Stimulated activated CD4-positive, alpha-beta T cell treated with anti-CD3 and anti-CD28 coated beads, Interleukin-4, amount 100 ng/mL, for 24 hours (primary cell): ENCODE data around the gene TWNK.
"Not testable (repeated sequence)": the region's sequence is repeated elsewhere in the genome, so short reads cannot be mapped to it uniquely, and the experiment has no call there.

Experiments used
- DNase-seq: peaks from one replicate; pipeline ENCODE4 v3.0.0-alpha.2; 2020

TWNK gene

GRCh38 chr10:100975397-100975796 is 11.9 kb upstream of the TWNK start:
- DNase-seq: not testable (repeated sequence)

DNA sequence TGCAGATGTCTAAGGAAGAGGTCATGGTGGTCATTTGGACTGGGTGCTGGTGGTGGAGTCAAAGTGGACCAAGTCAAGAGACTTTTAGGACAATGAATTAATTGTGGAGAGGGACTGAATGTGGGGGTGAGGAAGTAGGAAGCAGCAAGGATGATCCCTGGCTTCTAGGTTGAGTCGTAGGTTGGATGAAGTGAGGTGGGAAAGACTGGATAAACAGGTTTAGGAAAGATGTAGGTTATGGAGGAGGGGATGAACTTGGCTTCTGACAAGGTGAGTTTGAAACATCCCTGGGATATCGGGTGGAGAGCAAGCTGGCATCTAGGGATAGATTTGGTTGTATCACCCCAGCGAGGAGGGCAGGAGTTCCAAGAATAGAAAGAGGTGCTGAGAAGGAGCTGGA is 10.4 kb upstream of the TWNK start:
- DNase-seq: no peak

- no peak for DNase-seq
Measured at GRCh38 chr10:100977436-100977835, 9.9 kb upstream of the TWNK start.

DNA sequence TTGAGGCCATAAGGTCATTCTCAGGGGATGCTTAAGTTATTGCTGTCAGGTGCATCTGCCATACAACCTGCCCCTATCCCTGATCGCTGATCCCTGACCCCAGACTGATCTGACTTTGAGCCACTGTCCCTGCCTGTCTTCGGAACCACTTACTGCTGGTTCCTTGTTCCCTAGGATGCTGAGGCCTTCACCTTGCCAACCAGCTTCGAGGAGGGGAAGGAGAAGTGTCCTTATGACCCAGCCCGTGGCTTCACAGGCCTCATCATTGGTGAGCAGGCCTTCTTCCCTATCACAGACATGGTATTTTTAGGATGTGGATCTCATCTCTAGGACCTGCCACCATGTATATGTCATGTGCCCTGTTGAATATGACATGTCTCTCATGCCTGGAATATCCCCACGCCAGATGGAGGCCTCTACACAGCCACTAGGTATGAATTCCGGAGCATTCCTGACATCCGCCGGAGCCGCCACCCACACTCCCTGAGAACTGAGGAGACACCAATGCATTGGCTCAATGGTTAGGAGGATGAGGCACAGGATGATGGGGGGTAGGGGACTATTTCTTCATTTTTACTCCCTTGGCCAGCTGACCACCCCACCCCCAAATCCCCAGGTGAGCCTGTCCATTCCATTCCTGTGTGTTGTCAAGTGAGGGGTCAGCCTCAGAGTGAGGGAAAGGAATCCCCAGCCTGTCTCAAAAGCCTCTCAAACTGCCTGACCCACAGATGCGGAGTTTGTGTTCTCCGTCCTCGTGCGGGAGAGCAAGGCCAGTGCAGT is 9.0 kb upstream of the TWNK start:
- DNase-seq: no peak

GRCh38 chr10:100978901-100979195 is 8.5 kb upstream of the TWNK start:
- no peak for DNase-seq

DNA sequence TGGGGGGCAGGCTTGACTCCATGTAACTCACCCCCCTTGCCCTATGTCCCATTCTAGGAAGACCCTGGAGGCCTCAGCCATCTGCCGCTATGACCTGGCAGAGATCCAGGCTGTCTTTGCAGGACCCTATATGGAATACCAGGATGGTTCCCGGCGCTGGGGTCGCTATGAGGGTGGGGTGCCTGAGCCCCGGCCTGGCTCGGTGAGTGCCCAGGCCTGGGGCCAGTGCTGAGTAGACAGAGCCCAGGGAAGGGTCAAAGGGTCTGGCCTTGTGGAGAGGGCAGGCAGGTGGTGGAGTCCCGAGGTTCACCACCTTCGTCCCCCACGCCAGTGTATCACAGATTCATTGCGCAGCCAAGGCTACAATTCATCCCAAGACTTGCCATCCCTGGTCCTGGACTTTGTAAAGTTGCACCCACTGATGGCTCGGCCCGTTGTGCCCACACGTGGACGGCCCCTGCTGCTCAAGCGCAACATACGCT is 7.5 kb upstream of the TWNK start:
- DNase-seq: no peak

- no peak for DNase-seq
Measured at GRCh38 chr10:100980311-100980710, 7.0 kb upstream of the TWNK start.

- DNase-seq: no peak
Measured at GRCh38 chr10:100980711-100981110, 6.6 kb upstream of the TWNK start.

GRCh38 chr10:100981178-100981772 is 6.1 kb upstream of the TWNK start:
- no peak for DNase-seq

- no peak for DNase-seq
Measured at GRCh38 chr10:100982916-100983830, 4.2 kb upstream of the TWNK start.

GRCh38 chr10:100983868-100984671 is 3.3 kb upstream of the TWNK start:
- no peak for DNase-seq

- no peak for DNase-seq
Measured at GRCh38 chr10:100984672-100985177, 2.6 kb upstream of the TWNK start.

GRCh38 chr10:100985336-100985735 is 2.0 kb upstream of the TWNK start:
- no peak for DNase-seq

DNA sequence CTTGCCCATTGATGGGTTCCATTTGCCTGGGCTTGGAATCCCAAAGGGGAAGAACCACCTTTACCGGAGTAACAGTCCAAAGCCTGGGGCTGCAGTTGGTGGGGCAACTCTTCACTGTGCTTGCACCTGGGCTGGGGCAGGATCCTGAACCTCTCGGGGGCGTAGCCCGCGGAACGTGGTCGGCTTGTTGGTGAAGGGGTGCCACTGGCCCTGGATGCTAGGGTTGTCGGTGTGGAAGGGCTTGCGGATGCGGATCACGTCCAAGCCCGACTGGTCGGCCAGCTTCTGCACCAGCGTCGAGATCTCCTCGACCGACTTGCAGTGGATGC is 756 bp upstream of the TWNK start:
- no peak for DNase-seq

GRCh38 chr10:100987685-100988049 is 324 bp downstream of the TWNK start:
- no peak for DNase-seq

DNA sequence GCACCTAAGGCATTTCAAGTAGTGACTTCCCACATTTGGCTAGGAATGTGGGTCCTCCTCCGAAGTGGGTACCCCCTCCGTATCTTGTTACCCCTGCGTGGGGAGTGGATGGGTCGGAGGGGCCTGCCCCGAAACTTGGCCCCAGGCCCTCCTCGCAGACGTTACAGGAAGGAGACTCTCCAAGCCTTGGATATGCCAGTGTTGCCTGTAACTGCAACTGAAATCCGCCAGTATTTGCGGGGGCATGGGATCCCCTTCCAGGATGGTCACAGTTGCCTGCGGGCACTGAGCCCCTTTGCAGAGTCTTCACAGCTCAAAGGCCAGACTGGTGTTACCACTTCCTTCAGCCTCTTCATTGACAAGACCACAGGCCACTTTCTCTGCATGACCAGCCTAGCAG is 823 bp downstream of the TWNK start:
- DNase-seq: no peak

DNA sequence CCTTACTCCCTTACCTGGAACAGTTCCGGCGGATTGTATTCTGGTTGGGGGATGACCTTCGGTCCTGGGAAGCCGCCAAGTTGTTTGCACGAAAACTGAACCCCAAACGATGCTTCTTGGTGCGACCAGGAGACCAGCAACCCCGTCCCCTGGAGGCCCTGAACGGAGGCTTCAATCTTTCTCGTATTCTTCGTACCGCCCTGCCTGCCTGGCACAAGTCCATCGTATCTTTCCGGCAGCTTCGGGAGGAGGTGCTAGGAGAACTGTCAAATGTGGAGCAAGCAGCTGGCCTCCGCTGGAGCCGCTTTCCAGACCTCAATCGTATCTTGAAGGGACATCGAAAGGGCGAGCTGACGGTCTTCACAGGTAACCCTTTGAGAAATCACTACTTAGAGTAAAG is 1.7 kb downstream of the TWNK start:
- DNase-seq: no peak

DNA sequence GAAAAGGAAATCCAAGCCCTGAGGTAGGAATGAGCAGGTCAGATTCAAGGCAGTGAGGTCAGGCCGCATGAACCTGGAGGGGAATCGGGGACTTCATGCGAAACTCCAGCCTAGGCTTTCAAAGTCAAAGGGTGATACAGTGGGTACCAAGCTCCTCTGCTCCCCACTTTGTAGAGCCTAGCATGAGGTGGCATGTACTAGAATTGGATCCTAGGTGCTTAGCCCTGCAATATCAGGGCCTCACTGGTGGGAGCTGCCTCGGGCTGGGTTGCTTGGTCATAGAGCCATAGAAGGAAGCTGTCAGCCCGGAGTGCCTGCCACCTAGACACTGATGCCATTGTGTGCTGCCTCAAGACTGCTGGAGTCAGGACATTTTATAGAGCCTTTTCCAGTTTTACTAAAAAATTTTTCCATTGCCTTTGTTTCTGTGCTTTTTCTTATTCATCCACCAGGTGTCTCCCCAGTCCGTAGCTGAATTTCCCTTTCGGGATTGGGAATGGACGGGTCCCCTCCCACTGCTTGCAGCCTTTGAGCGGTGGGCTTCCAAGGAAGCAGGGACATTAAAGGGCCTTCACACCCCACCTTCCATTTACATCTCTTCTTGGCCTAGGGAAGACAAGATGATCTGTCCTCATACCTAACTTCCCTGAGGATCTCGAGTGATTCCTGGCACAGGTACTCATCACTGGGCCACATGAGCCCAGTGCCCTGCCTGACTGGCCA is 6.8 kb downstream of the TWNK start:
- no peak for DNase-seq

GRCh38 chr10:100995181-100995580 is 7.8 kb downstream of the TWNK start:
- DNase-seq: no peak

GRCh38 chr10:100996678-100997359 is 9.5 kb downstream of the TWNK start:
- peak; percentile 38 for DNase-seq

DNA sequence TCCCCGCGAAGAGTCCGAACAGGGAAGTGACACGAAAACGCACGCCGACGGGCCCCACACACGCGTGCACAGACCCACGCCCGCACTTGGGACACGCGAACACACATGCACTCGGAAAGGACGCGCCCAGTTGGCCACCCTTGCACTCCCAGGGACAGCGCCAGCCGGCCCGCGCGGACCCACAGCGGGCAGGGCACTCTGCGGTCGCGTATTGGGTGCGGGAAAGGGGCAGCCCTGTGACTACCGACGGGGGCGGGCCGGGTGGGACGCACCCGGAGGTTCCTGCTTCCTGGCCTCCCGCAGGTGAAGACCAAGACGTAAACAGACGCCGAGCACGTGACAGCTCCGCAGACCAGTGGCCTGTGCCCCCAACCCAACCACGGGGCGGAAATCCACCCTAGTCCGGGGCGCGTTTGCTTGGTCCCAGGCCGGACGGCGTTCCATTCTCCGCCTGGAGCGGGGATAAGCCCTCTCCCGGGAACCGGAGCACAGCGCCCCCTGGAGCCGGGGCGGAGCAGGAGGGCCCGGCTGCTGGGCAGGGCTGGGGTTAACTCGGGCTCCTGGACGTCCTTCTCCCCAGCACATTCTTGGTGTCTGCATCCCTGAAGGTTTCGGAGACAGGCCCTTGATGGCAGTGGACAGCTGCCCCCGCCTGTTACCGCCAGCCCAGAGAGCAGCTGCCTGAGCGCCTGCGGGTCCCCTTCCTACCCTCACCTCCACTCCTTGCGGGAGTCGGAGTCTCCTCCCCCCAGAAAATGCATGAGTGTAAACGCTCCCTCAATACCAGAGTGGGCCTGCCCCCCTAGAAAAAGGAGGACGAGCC is 10.2 kb downstream of the TWNK start:
- peak; percentile 72 for DNase-seq
